Panc1 (cell line): ENCODE results near the gene SORBS1. TPM values are rescaled to one million over a fixed set of nuclear protein-coding genes. Genes with fewer than 3 reads are reported as not detected.

Experiments used
- ATAC-seq: fragments of 200-7000 bp; cut with Tn5 transposase; 2 replicates; pipeline ENCODE4 v1.9.1; 2020; ENCODE audit warnings: mild to moderate bottlenecking, moderate library complexity
- BruUV-seq: library from RNA; stranded (reverse); fragments of 400-500 nt; replicated peaks from 2 replicates; lab custom pipeline; 2021; lab: Mats Ljungman, UMichigan
- CTCF ChIA-PET: fragments of 300-600 bp; sonication (Branson Sonifier 250); formaldehyde crosslinking; loops from one replicate; lab custom pipeline; 2022; ENCODE audit warnings: antibody characterized with exemption; lab: Charles Lee
- POLR2A ChIA-PET: fragments of 300-600 bp; sonication (Branson Sonifier 250); formaldehyde crosslinking; loops from one replicate; lab custom pipeline; 2022; ENCODE audit warnings: antibody characterized with exemption; lab: Charles Lee
- DNase-seq: peaks from one replicate; pipeline ENCODE4 v3.0.0-alpha.2; 2010; ENCODE audit warnings: low read depth, low spot score
- H3K27ac ChIP-seq: 2 replicates; pipeline ENCODE4 v1.5.1; 2011; ENCODE audit warnings: mild to moderate bottlenecking, low read length, inconsistent platforms
- H3K27me3 ChIP-seq: fragments of 200-500 bp; sonication (Bioruptor generic); 2 replicates; pipeline ENCODE4 v1.6.0; 2014; ENCODE audit warnings: low read length, inconsistent platforms; ENCODE audit not compliant: control insufficient read depth, insufficient read depth
- H3K36me3 ChIP-seq: fragments of 200-500 bp; sonication (Bioruptor generic); 2 replicates; pipeline ENCODE4 v1.5.1; 2014; ENCODE audit warnings: inconsistent platforms, mild to moderate bottlenecking, low read length, moderate library complexity; ENCODE audit not compliant: control insufficient read depth, insufficient read depth
- H3K4me1 ChIP-seq: 2 replicates; pipeline ENCODE4 v1.5.1; 2011; ENCODE audit warnings: inconsistent platforms, mild to moderate bottlenecking, low read length, moderate library complexity; ENCODE audit not compliant: control insufficient read depth, insufficient read depth
- H3K4me3 ChIP-seq, 2 experiments: 2 replicates each; pipeline ENCODE4 v1.5.1; 2011 to 2012; ENCODE audit warnings: low read depth in 2 of 2, low read length in 2 of 2, mild to moderate bottlenecking in 2 of 2, inconsistent platforms in 1 of 2, moderate library complexity in 1 of 2
- H3K9me3 ChIP-seq: fragments of 200-500 bp; sonication (Bioruptor generic); 2 replicates; pipeline ENCODE4 v1.5.1; 2014; ENCODE audit warnings: low read depth, mild to moderate bottlenecking, inconsistent platforms, low read length, moderate library complexity; ENCODE audit not compliant: control insufficient read depth, insufficient read depth
- CTCF ChIP-seq: fragments of 450-650 bp; IDR thresholded peaks from 2 replicates; pipeline ENCODE4 v1.5.1; 2017; ENCODE audit warnings: mild to moderate bottlenecking
- POLR2AphosphoS5 ChIP-seq: IDR thresholded peaks from 2 replicates; pipeline ENCODE4 v1.6.1; 2012; ENCODE audit warnings: mild to moderate bottlenecking, low read depth, low read length, moderate library complexity
- REST ChIP-seq, 2 experiments: IDR thresholded peaks; 2 replicates each; pipeline ENCODE4 v1.6.1; 2011 to 2012; ENCODE audit warnings: low read depth in 2 of 2, control low read depth in 1 of 2, low read length in 1 of 2, mild to moderate bottlenecking in 1 of 2, moderate library complexity in 1 of 2; ENCODE audit not compliant: insufficient read depth in 1 of 2
- SIN3A ChIP-seq: IDR thresholded peaks from 2 replicates; pipeline ENCODE4 v1.6.1; 2012; ENCODE audit warnings: low read depth, mild to moderate bottlenecking, low read length, moderate library complexity, borderline replicate concordance; ENCODE audit not compliant: insufficient read depth
- TCF7L2 ChIP-seq: IDR thresholded peaks from 2 replicates; pipeline ENCODE4 v1.6.1; 2011; ENCODE audit warnings: mild to moderate bottlenecking, low read depth, low read length, inconsistent platforms
- in situ Hi-C: cut with HindIII; loops from 2 replicates; pipeline ENCODE4 v1.10.0; 2016; ENCODE audit warnings: low sequenced_read_pairs, low pct_unique_long_range_greater_than_20kb
- intact Hi-C: fragments of 100-400 bp; cut with micrococcal nuclease; formaldehyde crosslinking; loops from one replicate; pipeline ENCODE4 v1.10.0; 2022; ENCODE audit not compliant: unreplicated experiment
- total RNA-seq: library from RNA; stranded (reverse); gene quantifications from one replicate; pipeline ENCODE4 v1.2.1, GENCODE V29; 2021; ENCODE audit not compliant: unreplicated experiment

SORBS1 gene
- total RNA-seq, 1 experiment from 2014 or later, result 29.4 TPM

- ChIA-PET CTCF (no interaction called here), POLR2A (no interaction called here)
- Histone ChIP-seq H3K27ac (peak overlapping the region; percentile 88), H3K9me3 (no peaks in the 10 kb centered on the region), H3K4me3 (peak overlapping the region; percentile 63 to 83), H3K4me1 (peaks cover 70% of the 10 kb centered on the region), H3K27me3 (no peaks in the 10 kb centered on the region), H3K36me3 (no peaks in the 10 kb centered on the region)
- in situ Hi-C loops (no loop called here), intact Hi-C loops (no loop called here)
- BruUV-seq, result no TSS peak
- TF ChIP-seq POLR2AphosphoS5, result no peak
- TF ChIP-seq REST (IDR thresholded peaks at IDR 0.05; ENCODE audit: insufficient read depth in 1 of 2, low read depth in 2 of 2, low read length in 1 of 2), result no peak
- TF ChIP-seq SIN3A, result no peak
- no peak for TF ChIP-seq CTCF
- no peak for TF ChIP-seq TCF7L2
- DNase-seq (no peak), ATAC-seq (no peak)
Observed at GRCh38 chr10:95291365-95292039, 269.7 kb downstream of the SORBS1 start.

- peak within 1 kb of the TSS; percentile 88 for H3K27ac ChIP-seq
- no peaks in the 10 kb centered on the region for H3K36me3 ChIP-seq
- H3K4me3 ChIP-seq, result peak within 1 kb of the TSS; percentile 78 to 83
- H3K4me1 ChIP-seq, result peaks cover 70% of the 10 kb centered on the region
- CTCF ChIA-PET, result interaction anchor here (0.5 kb wide), 1 partner anchor 319 kb away, joined by 5 read pairs; no protein-coding TSS in a partner anchor
- DNase-seq (no peak), ATAC-seq (peak; percentile 91)
- in situ Hi-C loops, result no loop called here
- intact Hi-C loops, result no loop called here
- TF ChIP-seq TCF7L2 (no peak), SIN3A (peak; percentile 82; the same call in 1 of the 2 replicates), POLR2AphosphoS5 (peak; percentile 55)
- no peaks in the 10 kb centered on the region for H3K27me3 ChIP-seq
- no peaks in the 10 kb centered on the region for H3K9me3 ChIP-seq
- BruUV-seq, result no TSS peak
- POLR2A ChIA-PET, result no interaction called here
Observed at GRCh38 chr10:95290461-95291364, 270.5 kb downstream of the SORBS1 start, which contains the start of gene PDLIM1. Gene PDLIM1, minus strand, starts transcription at chr10:95291003. Its CDS starts 88 bp downstream, at chr10:95290915.
